Measurements from ENCODE around the gene HYAL3.
"Not testable (repeated sequence)": the region's sequence is repeated elsewhere in the genome, so short reads cannot be mapped to it uniquely, and the experiment has no call there.

HYAL3 gene

DNA sequence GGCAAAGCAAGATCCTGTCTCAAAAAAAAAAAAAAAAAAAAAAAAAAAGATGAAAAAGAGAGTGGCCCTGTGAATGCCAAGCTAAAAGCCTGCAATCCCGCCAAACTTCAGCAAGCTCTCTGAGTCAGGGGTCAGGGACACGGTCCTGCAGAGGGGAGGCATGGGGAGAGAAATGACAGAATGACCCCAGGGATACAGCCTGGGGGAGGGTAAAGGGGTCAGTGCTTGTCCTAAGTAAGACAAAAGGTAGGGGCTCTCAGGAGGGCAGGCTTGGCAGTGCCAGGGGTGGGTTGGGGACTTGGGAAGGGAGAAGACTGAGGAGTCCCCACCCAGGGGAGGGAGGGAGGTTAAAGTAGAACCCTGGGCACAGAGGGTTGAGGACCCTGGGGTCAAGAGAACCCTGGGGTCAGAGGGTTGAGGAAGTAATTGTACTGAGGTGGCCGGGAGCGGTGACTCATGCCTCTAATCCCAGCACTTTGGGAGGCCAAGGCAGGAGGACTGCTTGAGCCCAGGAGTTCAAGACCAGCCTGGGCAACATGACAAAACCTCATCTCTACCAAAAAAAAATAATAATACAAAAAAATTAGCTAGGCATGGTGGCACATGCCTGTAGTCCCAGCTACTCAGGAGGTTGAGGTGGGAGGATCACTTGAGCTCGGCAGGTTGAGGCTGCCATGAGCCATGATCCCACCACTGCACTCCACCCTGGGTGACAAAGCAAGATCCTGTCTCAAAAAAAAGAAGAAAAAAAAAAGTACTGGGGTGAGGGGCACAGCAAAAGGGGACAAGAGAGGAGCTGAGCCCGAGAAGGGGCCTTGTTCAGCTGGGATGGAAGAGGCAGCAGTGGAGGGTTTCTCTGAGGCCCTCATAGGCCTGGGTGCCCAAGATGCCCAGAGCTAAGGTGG, 35.5 kb downstream of the HYAL3 start:
- peak overlapping the region; percentile 55 for H3K27ac ChIP-seq (ENCODE audit: low read length)
- no peaks in the 10 kb centered on the region for H3K27me3 ChIP-seq (ENCODE audit: insufficient read depth, low read length)
- no peaks in the 10 kb centered on the region for H3K9me3 ChIP-seq (ENCODE audit: insufficient read depth, low read depth, low read length)
- H3K4me1 ChIP-seq (ENCODE audit: insufficient read depth, low read length): peaks cover 38% of the 10 kb centered on the region
- peak overlapping the region; percentile 27; the same call in 1 of the 2 replicates for H3K4me3 ChIP-seq (ENCODE audit: low read length)
- peak overlapping the region; percentile 71 for H3K9ac ChIP-seq (ENCODE audit: low read depth, low read length)
- H3K36me3 ChIP-seq (ENCODE audit: insufficient read depth, low read depth, low read length): no peaks in the 10 kb centered on the region

DNA sequence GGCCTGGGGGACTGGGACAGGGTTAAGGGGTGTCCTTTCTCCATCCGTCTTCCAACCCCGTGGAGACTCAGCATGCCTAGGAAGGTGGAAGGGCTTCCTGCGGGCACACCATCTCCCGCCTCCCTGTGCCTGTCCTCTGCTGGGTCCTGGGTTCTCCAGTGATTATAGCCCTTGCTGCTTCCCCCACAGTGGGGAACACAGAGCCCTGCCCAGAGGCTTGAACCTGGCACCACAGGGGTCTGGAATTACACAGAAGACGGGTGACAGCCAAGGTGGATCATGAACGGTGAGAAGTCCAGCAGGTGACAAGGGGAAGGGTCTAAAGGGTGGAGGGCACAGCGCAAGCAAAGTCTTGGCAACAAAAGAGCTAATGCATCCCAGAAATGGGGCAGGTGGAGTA, 36.4 kb downstream of the HYAL3 start:
- H3K9ac ChIP-seq (ENCODE audit: low read depth, low read length): no peak overlapping the region
- no peaks in the 10 kb centered on the region for H3K27me3 ChIP-seq (ENCODE audit: insufficient read depth, low read length)
- no peak overlapping the region for H3K27ac ChIP-seq (ENCODE audit: low read length)
- H3K36me3 ChIP-seq (ENCODE audit: insufficient read depth, low read depth, low read length): peaks cover 9% of the 10 kb centered on the region
- H3K4me1 ChIP-seq (ENCODE audit: insufficient read depth, low read length): peaks cover 32% of the 10 kb centered on the region
- no peak overlapping the region for H3K4me3 ChIP-seq (ENCODE audit: low read length)
- no peaks in the 10 kb centered on the region for H3K9me3 ChIP-seq (ENCODE audit: insufficient read depth, low read depth, low read length)

DNA sequence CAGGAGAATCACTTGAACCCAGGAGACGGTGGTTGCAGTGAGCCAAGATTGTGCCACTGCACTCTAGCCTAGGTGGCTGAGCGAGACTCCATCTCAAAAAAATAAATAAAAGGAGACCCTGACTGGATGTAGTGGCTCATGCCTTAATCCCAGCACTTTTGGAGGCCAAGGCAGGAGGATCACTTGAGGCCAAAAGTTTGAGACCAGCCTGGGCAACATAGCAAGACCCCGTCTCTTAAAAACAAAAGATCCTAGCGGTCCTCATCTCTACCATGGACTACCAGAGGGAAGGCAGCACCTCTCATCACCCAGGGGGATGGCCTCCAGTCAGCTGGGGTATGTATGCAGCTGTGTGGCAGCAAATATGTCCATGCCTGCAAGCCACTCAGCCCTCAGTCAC, 37.0 kb downstream of the HYAL3 start:
- not testable (repeated sequence) for H3K9ac ChIP-seq (ENCODE audit: low read depth, low read length); H3K4me3 ChIP-seq (ENCODE audit: low read length); H3K27me3 ChIP-seq (ENCODE audit: insufficient read depth, low read length); H3K27ac ChIP-seq (ENCODE audit: low read length); H3K9me3 ChIP-seq (ENCODE audit: insufficient read depth, low read depth, low read length)
- Histone ChIP-seq H3K4me1 (ENCODE audit: insufficient read depth, low read length) (peaks cover 27% of the 10 kb centered on the region), H3K36me3 (ENCODE audit: insufficient read depth, low read depth, low read length) (peaks cover 15% of the 10 kb centered on the region)

- H3K27me3 ChIP-seq (ENCODE audit: insufficient read depth, low read length): no peaks in the 10 kb centered on the region
- H3K4me1 ChIP-seq (ENCODE audit: insufficient read depth, low read length): peaks cover 24% of the 10 kb centered on the region
- no peak overlapping the region for H3K27ac ChIP-seq (ENCODE audit: low read length)
- H3K9ac ChIP-seq (ENCODE audit: low read depth, low read length): peak overlapping the region; percentile 83; the same call in 1 of the 2 replicates
- H3K9me3 ChIP-seq (ENCODE audit: insufficient read depth, low read depth, low read length): no peaks in the 10 kb centered on the region
- H3K36me3 ChIP-seq (ENCODE audit: insufficient read depth, low read depth, low read length): peaks cover 22% of the 10 kb centered on the region
- H3K4me3 ChIP-seq (ENCODE audit: low read length): no peak overlapping the region; the same call in 1 of the 2 replicates
Measured at GRCh38 chr3:50261505-50261904, 37.7 kb downstream of the HYAL3 start.

GRCh38 chr3:50260942-50261441, 38.2 kb downstream of the HYAL3 start:
- peaks cover 24% of the 10 kb centered on the region for H3K4me1 ChIP-seq (ENCODE audit: insufficient read depth, low read length)
- H3K9ac ChIP-seq (ENCODE audit: low read depth, low read length): peak overlapping the region; percentile 83; the same call in 1 of the 2 replicates
- peaks cover 27% of the 10 kb centered on the region for H3K36me3 ChIP-seq (ENCODE audit: insufficient read depth, low read depth, low read length)
- H3K9me3 ChIP-seq (ENCODE audit: insufficient read depth, low read depth, low read length): no peaks in the 10 kb centered on the region
- peak overlapping the region; percentile 56; the same call in 1 of the 2 replicates for H3K4me3 ChIP-seq (ENCODE audit: low read length)
- no peaks in the 10 kb centered on the region for H3K27me3 ChIP-seq (ENCODE audit: insufficient read depth, low read length)
- peak overlapping the region; percentile 40 for H3K27ac ChIP-seq (ENCODE audit: low read length)

DNA sequence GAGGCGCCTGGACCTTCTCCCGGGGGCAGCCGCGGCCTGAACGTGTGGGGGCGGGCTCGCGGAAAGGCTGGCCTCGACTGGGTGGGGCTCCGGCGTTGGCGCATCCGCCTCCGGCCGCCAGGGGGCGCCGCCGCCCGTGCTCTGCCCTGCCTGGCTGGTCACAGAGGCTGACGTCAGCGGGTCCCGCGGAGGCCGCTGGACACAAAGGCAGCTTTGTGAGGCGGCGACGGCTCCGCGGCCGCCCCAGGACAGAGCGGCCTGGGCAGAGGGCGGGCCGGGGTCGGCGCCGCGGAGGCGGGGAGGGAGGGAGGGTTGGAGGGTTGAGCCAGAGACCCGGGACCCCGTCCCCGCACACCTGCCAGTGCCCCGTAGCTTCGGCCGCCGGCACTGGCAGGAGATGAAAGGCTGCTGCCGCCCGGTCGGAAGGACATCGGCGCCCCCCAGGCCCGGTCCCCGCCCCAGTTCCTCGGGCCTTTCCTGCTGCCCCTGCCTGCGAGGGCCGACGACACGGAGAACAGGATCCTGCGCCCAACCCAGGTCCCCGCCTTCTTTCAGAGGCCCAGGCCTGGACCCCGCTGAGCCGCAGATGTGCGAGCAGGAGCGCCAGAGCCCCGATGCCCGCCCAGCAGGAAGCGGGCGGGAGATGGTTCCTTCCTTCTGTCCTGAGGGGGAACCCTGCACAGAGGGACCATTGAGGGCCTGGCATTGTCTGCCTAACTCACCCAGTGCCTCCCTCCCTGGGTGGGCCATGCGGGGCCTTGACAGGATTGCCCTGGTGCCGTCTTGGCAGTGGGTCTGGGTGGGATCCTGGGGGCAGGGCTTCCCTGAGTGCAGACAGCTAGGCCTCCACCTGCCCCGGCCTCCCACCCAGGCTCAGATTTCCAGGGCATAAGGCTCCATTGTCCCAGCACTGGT, 38.9 kb downstream of the HYAL3 start:
- peak overlapping the region; percentile 40 for H3K27ac ChIP-seq (ENCODE audit: low read length)

GRCh38 chr3:50259432-50260026, 39.7 kb downstream of the HYAL3 start:
- H3K9me3 ChIP-seq (ENCODE audit: insufficient read depth, low read depth, low read length): no peaks in the 10 kb centered on the region
- no peak overlapping the region for H3K27ac ChIP-seq (ENCODE audit: low read length)
- H3K4me3 ChIP-seq (ENCODE audit: low read length): no peak overlapping the region
- no peaks in the 10 kb centered on the region for H3K27me3 ChIP-seq (ENCODE audit: insufficient read depth, low read length)
- H3K4me1 ChIP-seq (ENCODE audit: insufficient read depth, low read length): peaks cover 21% of the 10 kb centered on the region
- peak overlapping the region; percentile 46; the same call in 1 of the 2 replicates for H3K9ac ChIP-seq (ENCODE audit: low read depth, low read length)
- H3K36me3 ChIP-seq (ENCODE audit: insufficient read depth, low read depth, low read length): peaks cover 32% of the 10 kb centered on the region

More for the DNA sequence above, 38.9 kb downstream of the HYAL3 start:
- H3K9ac ChIP-seq (ENCODE audit: low read depth, low read length): peak overlapping the region; percentile 83
- H3K4me1 ChIP-seq (ENCODE audit: insufficient read depth, low read length): peaks cover 22% of the 10 kb centered on the region
- peaks cover 30% of the 10 kb centered on the region for H3K36me3 ChIP-seq (ENCODE audit: insufficient read depth, low read depth, low read length)
- no peaks in the 10 kb centered on the region for H3K9me3 ChIP-seq (ENCODE audit: insufficient read depth, low read depth, low read length)
- H3K27me3 ChIP-seq (ENCODE audit: insufficient read depth, low read length): no peaks in the 10 kb centered on the region
- H3K4me3 ChIP-seq (ENCODE audit: low read length): peak overlapping the region; percentile 56; the same call in 1 of the 2 replicates

GRCh38 chr3:50258979-50259378, 40.2 kb downstream of the HYAL3 start:
- no peak overlapping the region for H3K27ac ChIP-seq (ENCODE audit: low read length)
- H3K9ac ChIP-seq (ENCODE audit: low read depth, low read length): no peak overlapping the region
- H3K4me1 ChIP-seq (ENCODE audit: insufficient read depth, low read length): peaks cover 19% of the 10 kb centered on the region
- H3K36me3 ChIP-seq (ENCODE audit: insufficient read depth, low read depth, low read length): peaks cover 37% of the 10 kb centered on the region
- no peaks in the 10 kb centered on the region for H3K9me3 ChIP-seq (ENCODE audit: insufficient read depth, low read depth, low read length)
- H3K27me3 ChIP-seq (ENCODE audit: insufficient read depth, low read length): no peaks in the 10 kb centered on the region
- H3K4me3 ChIP-seq (ENCODE audit: low read length): no peak overlapping the region

DNA sequence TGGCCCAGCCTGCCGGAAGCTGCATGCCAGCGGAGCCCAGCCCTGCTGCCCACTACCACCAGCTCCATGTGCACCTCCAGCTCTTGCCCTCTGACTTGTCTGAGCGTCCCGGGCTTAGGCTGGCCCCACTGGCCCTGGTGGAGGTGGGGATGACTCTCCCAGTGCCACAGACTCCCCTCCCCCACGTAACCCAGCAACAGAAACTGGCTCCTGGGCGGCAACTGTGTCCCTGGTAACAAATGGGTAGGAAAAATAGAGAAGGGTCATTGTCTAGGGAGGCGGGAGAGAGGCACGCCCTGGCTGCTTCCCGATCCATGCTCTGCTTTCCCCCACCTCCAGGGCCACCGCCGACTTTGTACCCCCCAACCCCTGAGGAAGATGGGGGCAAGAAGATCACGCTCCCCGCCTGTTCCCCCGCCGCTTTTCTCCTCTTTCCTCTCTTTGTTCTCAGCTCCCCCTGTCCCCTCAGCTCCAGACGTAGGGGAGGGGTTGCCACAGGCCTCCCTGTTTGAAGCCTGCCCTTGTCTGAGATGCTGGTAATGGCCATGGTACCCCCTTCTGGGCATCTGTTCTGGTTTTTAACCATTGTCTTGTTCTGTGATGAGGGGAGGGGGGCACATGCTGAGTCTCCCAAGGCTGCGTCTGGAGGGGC, 41.0 kb downstream of the HYAL3 start:
- H3K27ac ChIP-seq (ENCODE audit: low read length): no peak overlapping the region
- H3K4me1 ChIP-seq (ENCODE audit: insufficient read depth, low read length): peaks cover 19% of the 10 kb centered on the region
- peak overlapping the region; percentile 21; the same call in 1 of the 2 replicates for H3K9ac ChIP-seq (ENCODE audit: low read depth, low read length)
- H3K4me3 ChIP-seq (ENCODE audit: low read length): no peak overlapping the region
- no peaks in the 10 kb centered on the region for H3K9me3 ChIP-seq (ENCODE audit: insufficient read depth, low read depth, low read length)
- H3K36me3 ChIP-seq (ENCODE audit: insufficient read depth, low read depth, low read length): peaks cover 43% of the 10 kb centered on the region
- H3K27me3 ChIP-seq (ENCODE audit: insufficient read depth, low read length): no peaks in the 10 kb centered on the region

DNA sequence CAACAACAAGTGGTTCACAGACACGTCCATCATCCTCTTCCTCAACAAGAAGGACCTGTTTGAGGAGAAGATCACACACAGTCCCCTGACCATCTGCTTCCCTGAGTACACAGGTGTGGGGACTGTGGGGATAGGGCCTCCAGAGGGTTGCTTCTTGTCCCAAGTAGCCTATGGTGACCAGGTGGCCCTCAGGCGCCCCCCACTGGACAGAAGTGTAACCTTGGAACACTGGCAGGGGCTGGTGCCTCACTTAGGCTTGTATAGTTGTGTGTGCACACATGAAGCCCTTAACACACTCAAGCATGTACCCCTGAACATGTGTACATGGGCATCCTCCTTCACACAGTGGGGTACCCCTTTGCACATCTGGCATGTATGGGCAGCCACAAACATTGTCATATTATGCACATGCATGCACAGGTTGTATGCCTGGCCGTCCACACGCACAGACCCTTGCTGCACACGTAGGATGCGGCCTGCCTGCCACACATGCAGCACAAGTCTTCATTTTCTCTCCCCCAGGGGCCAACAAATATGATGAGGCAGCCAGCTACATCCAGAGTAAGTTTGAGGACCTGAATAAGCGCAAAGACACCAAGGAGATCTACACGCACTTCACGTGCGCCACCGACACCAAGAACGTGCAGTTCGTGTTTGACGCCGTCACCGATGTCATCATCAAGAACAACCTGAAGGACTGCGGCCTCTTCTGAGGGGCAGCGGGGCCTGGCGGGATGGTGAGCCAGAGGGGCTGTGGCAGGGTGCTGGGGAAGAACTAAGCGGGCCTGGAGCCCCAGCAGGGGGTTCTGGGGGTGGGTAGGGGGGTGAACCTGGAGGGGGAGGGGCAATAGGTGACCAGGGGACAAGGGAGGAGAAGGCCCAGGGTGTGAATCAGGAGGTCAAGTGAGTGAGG, 42.0 kb downstream of the HYAL3 start:
- no peak overlapping the region for H3K27ac ChIP-seq (ENCODE audit: low read length)
- H3K9ac ChIP-seq (ENCODE audit: low read depth, low read length): no peak overlapping the region
- H3K27me3 ChIP-seq (ENCODE audit: insufficient read depth, low read length): no peaks in the 10 kb centered on the region
- H3K36me3 ChIP-seq (ENCODE audit: insufficient read depth, low read depth, low read length): peaks cover 52% of the 10 kb centered on the region
- H3K9me3 ChIP-seq (ENCODE audit: insufficient read depth, low read depth, low read length): no peaks in the 10 kb centered on the region
- peaks cover 19% of the 10 kb centered on the region for H3K4me1 ChIP-seq (ENCODE audit: insufficient read depth, low read length)
- H3K4me3 ChIP-seq (ENCODE audit: low read length): no peak overlapping the region
